B cell (primary cell): Measurements from ENCODE around the gene ZNF324. TPM values are rescaled to one million over a fixed set of nuclear protein-coding genes. Genes with fewer than 3 reads are reported as not detected.

Experiments used
- ATAC-seq: fragments of 200-7000 bp; cut with Tn5 transposase; one replicate; pipeline ENCODE4 v1.10.0; 2021; ENCODE audit warnings: low read depth, mild to moderate bottlenecking, moderate number of reproducible peaks, moderate library complexity
- CTCF ChIA-PET: fragments of 350-600 bp; sonication (Branson Sonifier 250); formaldehyde crosslinking; loops from one replicate; lab custom pipeline; 2021; ENCODE audit warnings: antibody characterized with exemption, inconsistent platforms; lab: Charles Lee
- POLR2A ChIA-PET: fragments of 350-600 bp; sonication (Branson Sonifier 250); formaldehyde crosslinking; loops from one replicate; lab custom pipeline; 2021; ENCODE audit warnings: antibody characterized with exemption; lab: Charles Lee
- DNase-seq: peaks from one replicate; pipeline ENCODE4 v3.0.0; 2013
- H2AFZ ChIP-seq: 2 replicates; pipeline ENCODE4 v1.6.1; 2012; ENCODE audit warnings: mild to moderate bottlenecking, low read depth, low read length; ENCODE audit not compliant: insufficient read depth, poor library complexity, severe bottlenecking
- H3K27ac ChIP-seq, 2 donors: 1 replicate in 1 of 2; 2 replicates in 1 of 2; pipeline ENCODE4 v1.5.1; 2012 to 2013; ENCODE audit warnings: low read length in 2 of 2, mild to moderate bottlenecking in 2 of 2, moderate library complexity in 1 of 2
- H3K27me3 ChIP-seq, 4 experiments: fragments of 200-600 bp in 1 of 4; sonication (generic) in 1 of 4; replicated peaks in 1 of 4; 1 replicate in 2 of 4; 2 replicates in 2 of 4; pipeline versions ENCODE4 v1.6.1 to v1.7.0; 2013 to 2016; ENCODE audit warnings: low read length in 3 of 4, mild to moderate bottlenecking in 2 of 4, mixed read lengths in 1 of 4, moderate library complexity in 1 of 4; ENCODE audit not compliant: insufficient read depth in 4 of 4, control insufficient read depth in 3 of 4; ENCODE audit errors: control extremely low read depth in 1 of 4
- H3K36me3 ChIP-seq, 2 experiments: replicated peaks in 1 of 2; 1 replicate in 1 of 2; 2 replicates in 1 of 2; pipeline versions ENCODE4 v1.6.1 to v1.7.1; 2013; ENCODE audit warnings: low read length in 1 of 2; ENCODE audit not compliant: insufficient read depth in 2 of 2, control insufficient read depth in 1 of 2; ENCODE audit errors: control extremely low read depth in 1 of 2, extremely low read depth in 1 of 2
- H3K4me1 ChIP-seq, 2 donors: fragments of 200-600 bp in 1 of 2; sonication (generic) in 1 of 2; 1 replicate in 1 of 2; 2 replicates in 1 of 2; pipeline versions ENCODE4 v1.5.1 to v1.6.1; 2013 to 2017; ENCODE audit warnings: low read length in 2 of 2; ENCODE audit not compliant: control insufficient read depth in 2 of 2, insufficient read depth in 2 of 2
- H3K4me2 ChIP-seq: replicated peaks from 2 replicates; pipeline ENCODE3; 2012; ENCODE audit warnings: mild to moderate bottlenecking, low read depth, low read length; ENCODE audit not compliant: poor library complexity, severe bottlenecking
- H3K4me3 ChIP-seq, 5 experiments: fragments of 200-600 bp in 1 of 5; sonication (generic) in 1 of 5; 1 replicate in 3 of 5; 2 replicates in 2 of 5; pipeline versions ENCODE4 v1.5.1 to v1.7.0; 2011 to 2016; ENCODE audit warnings: low read length in 4 of 5, mild to moderate bottlenecking in 4 of 5, low read depth in 2 of 5, control low read depth in 1 of 5, moderate library complexity in 1 of 5; ENCODE audit not compliant: insufficient read depth in 1 of 5; ENCODE audit errors: control extremely low read depth in 1 of 5, extremely low read depth in 1 of 5
- H3K79me2 ChIP-seq: fragments of 200-600 bp; sonication (generic); one replicate; pipeline ENCODE4 v1.6.0; 2016; ENCODE audit warnings: low read length; ENCODE audit not compliant: control insufficient read depth, insufficient read depth
- H3K9ac ChIP-seq: fragments of 200-600 bp; sonication (generic); 2 replicates; pipeline ENCODE4 v1.6.1; 2017; ENCODE audit warnings: mild to moderate bottlenecking, low read length, moderate library complexity
- H3K9me3 ChIP-seq, 3 donors: one replicate each; pipeline versions ENCODE4 v1.6.1 to v1.7.1; 2013; ENCODE audit warnings: low read length in 2 of 3; ENCODE audit not compliant: control insufficient read depth in 2 of 3, insufficient read depth in 1 of 3; ENCODE audit errors: control extremely low read depth in 1 of 3
- H4K20me1 ChIP-seq: 2 replicates; pipeline ENCODE4 v1.6.0; 2012; ENCODE audit warnings: mild to moderate bottlenecking, low read length; ENCODE audit not compliant: insufficient read depth, control insufficient read depth, poor library complexity, severe bottlenecking
- H3K27ac Mint-ChIP-seq: one replicate; pipeline ENCODE4 v1.8.0; 2021; ENCODE audit warnings: mixed read lengths
- H3K27me3 Mint-ChIP-seq: one replicate; pipeline ENCODE4 v1.8.0; 2021; ENCODE audit warnings: mixed read lengths
- H3K4me1 Mint-ChIP-seq: one replicate; pipeline ENCODE4 v1.8.0; 2021; ENCODE audit warnings: mixed read lengths
- H3K4me3 Mint-ChIP-seq: one replicate; pipeline ENCODE4 v1.8.0; 2021; ENCODE audit warnings: mixed read lengths
- H3K9me3 Mint-ChIP-seq: one replicate; pipeline ENCODE4 v1.8.0; 2022; ENCODE audit warnings: mixed read lengths; ENCODE audit not compliant: insufficient read depth
- EZH2 ChIP-seq: IDR thresholded peaks from 2 replicates; pipeline ENCODE4 v1.6.1; 2012; ENCODE audit warnings: borderline replicate concordance, low read depth, mild to moderate bottlenecking, moderate library complexity, low read length; ENCODE audit not compliant: insufficient read depth, poor library complexity, severe bottlenecking
- WGBS: methylation state at CpG from one replicate; pipeline ENCODE4 v1.1.5; 2013; ENCODE audit warnings: missing lambda C conversion rate; ENCODE audit not compliant: insufficient coverage; 5-methylcytosine and 5-hydroxymethylcytosine counted together
- intact Hi-C: fragments of 100-400 bp; cut with micrococcal nuclease; formaldehyde crosslinking; loops from one replicate; pipeline ENCODE4 v1.10.0; 2022
- polyA plus RNA-seq: library from polyadenylated mRNA; depleted of rRNA; stranded (reverse); fragments of >200 nt; gene quantifications from 2 replicates; pipeline ENCODE4 v1.2.3, GENCODE V29; 2012
- total RNA-seq, 2 donors: library from RNA; stranded (reverse); fragments of 120-200 nt in 1 of 2; gene quantifications; 1 replicate in 1 of 2; 2 replicates in 1 of 2; pipeline versions ENCODE4 v1.2.3 to v1.2.4, GENCODE V29; 2013 to 2022
- TF ChIP-seq, protein P1 (sequence below): fragments of 200-600 bp; IDR thresholded peaks from one replicate; pipeline ENCODE4 v1.8.0; 2022; ENCODE audit warnings: antibody characterized with exemption, mild to moderate bottlenecking

ZNF324 gene
- total and polyA plus RNA-seq, 2 donors (not counting 1 experiment from before 2014, with no cell fraction given) = 12.8 to 21.0 TPM

- POLR2A ChIA-PET = interaction anchor here (0.6 kb wide), 1 partner anchor 53 kb away, joined by 3 read pairs; no protein-coding TSS in a partner anchor
- Mint-ChIP-seq H3K27me3 (no peaks in the 10 kb centered on the region), H3K4me1 (peaks cover 19% of the 10 kb centered on the region), H3K27ac (no peak within 1 kb of the TSS), H3K4me3 (no peak within 1 kb of the TSS), H3K9me3 (peaks cover 4% of the 10 kb centered on the region)
- no peak within 1 kb of the TSS for H3K27ac ChIP-seq
- H3K9ac ChIP-seq = no peak within 1 kb of the TSS
- peaks cover 0 to 8% of the 10 kb centered on the region in 2 experiments for H3K36me3 ChIP-seq
- H3K4me3 ChIP-seq = no peak within 1 kb of the TSS
- peaks cover 10 to 15% of the 10 kb centered on the region in 2 donors for H3K4me1 ChIP-seq
- H2AFZ ChIP-seq = no peak within 1 kb of the TSS
- 97% methylated on average over 25 of the region's 25 CpGs for whole genome bisulfite sequencing
- no peak for TF ChIP-seq EZH2
- TF ChIP-seq, protein P1, sequence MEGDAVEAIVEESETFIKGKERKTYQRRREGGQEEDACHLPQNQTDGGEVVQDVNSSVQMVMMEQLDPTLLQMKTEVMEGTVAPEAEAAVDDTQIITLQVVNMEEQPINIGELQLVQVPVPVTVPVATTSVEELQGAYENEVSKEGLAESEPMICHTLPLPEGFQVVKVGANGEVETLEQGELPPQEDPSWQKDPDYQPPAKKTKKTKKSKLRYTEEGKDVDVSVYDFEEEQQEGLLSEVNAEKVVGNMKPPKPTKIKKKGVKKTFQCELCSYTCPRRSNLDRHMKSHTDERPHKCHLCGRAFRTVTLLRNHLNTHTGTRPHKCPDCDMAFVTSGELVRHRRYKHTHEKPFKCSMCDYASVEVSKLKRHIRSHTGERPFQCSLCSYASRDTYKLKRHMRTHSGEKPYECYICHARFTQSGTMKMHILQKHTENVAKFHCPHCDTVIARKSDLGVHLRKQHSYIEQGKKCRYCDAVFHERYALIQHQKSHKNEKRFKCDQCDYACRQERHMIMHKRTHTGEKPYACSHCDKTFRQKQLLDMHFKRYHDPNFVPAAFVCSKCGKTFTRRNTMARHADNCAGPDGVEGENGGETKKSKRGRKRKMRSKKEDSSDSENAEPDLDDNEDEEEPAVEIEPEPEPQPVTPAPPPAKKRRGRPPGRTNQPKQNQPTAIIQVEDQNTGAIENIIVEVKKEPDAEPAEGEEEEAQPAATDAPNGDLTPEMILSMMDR = no peak
- H3K27me3 ChIP-seq = no peaks in the 10 kb centered on the region
- peaks cover 27% of the 10 kb centered on the region for H3K79me2 ChIP-seq
- no peak within 1 kb of the TSS for H3K4me2 ChIP-seq
- CTCF ChIA-PET = interaction anchor here (0.8 kb wide), 1 partner anchor 50 kb away, joined by 3 read pairs; no protein-coding TSS in a partner anchor
- ATAC-seq (no peak), DNase-seq (no peak)
- peaks cover 0 to 18% (median 3%) of the 10 kb centered on the region in 3 donors for H3K9me3 ChIP-seq
- H4K20me1 ChIP-seq = peaks cover 40% of the 10 kb centered on the region
- intact Hi-C loops = no loop called here
These were observed 44.7 kb downstream of the ZNF324 start, which contains the start of gene SLC27A5 for GRCh38 chr19:58511353-58512208. Gene SLC27A5, minus strand, starts transcription at chr19:58511992. Its CDS starts 37 bp downstream, at chr19:58511955.
